ENCODE measurements around the gene GANC. TPM values are rescaled to one million over a fixed set of nuclear protein-coding genes. Genes with fewer than 3 reads are reported as not detected.

GANC gene
- total RNA-seq, 1 experiment from 2014 or later = 15.8 TPM

- Histone ChIP-seq H3K23me2 (ENCODE audit: insufficient read length, low read depth, low read length, poor library complexity, severe bottlenecking) (no peaks in the 10 kb centered on the region), H2AK5ac (ENCODE audit: insufficient read length, low read length) (no peak overlapping the region), H3K23ac (ENCODE audit: insufficient read length, low read depth, low read length) (no peak overlapping the region), H3K27ac (ENCODE audit: insufficient read length, low read depth, low read length) (no peak overlapping the region), H3K4me2 (ENCODE audit: insufficient read depth, insufficient read length, low read length) (no peak overlapping the region), H3K79me1 (ENCODE audit: insufficient read depth, low read depth, low read length, poor library complexity, severe bottlenecking) (no peaks in the 10 kb centered on the region), H4K5ac (ENCODE audit: insufficient read length, low read depth, low read length) (no peak overlapping the region), H3K27me3 (ENCODE audit: insufficient read depth, low read length) (no peaks in the 10 kb centered on the region), H2BK15ac (ENCODE audit: low read depth, low read length) (no peak overlapping the region), H4K20me1 (ENCODE audit: control insufficient read depth, insufficient read depth, insufficient read length) (no peaks in the 10 kb centered on the region), H3K9me3 (ENCODE audit: control insufficient read depth, low read depth, low read length) (no peaks in the 10 kb centered on the region), H2BK20ac (ENCODE audit: low read depth, low read length, poor library complexity, severe bottlenecking) (no peak overlapping the region), H3K56ac (ENCODE audit: insufficient read length, low read depth, low read length) (no peak overlapping the region), H3T11ph (ENCODE audit: low read length) (no peak overlapping the region), H3K4ac (ENCODE audit: low read depth, low read length) (no peak overlapping the region), H2BK120ac (ENCODE audit: low read depth, low read length, poor library complexity, severe bottlenecking) (no peak overlapping the region), H2BK5ac (ENCODE audit: insufficient read length, low read length) (no peak overlapping the region), H4K8ac (replicated peaks; ENCODE audit: insufficient read length, low read depth, low read length) (no peak overlapping the region), H3K9ac (ENCODE audit: extremely low read depth, insufficient read length, low read length) (no peak overlapping the region), H3K4me1 (ENCODE audit: insufficient read depth, low read length) (no peaks in the 10 kb centered on the region), H4K91ac (ENCODE audit: insufficient read length, low read depth, low read length) (no peak overlapping the region), H2BK12ac (ENCODE audit: insufficient read length, low read depth, low read length) (no peak overlapping the region), H3K79me2 (ENCODE audit: insufficient read depth, low read length) (no peaks in the 10 kb centered on the region), H3K18ac (ENCODE audit: insufficient read length, low read depth, low read length) (no peak overlapping the region), H3K14ac (ENCODE audit: insufficient read depth, low read length) (no peak overlapping the region), H2AFZ (ENCODE audit: low read length) (no peak overlapping the region)
- Mint-ChIP-seq H3K9me3 (no peaks in the 10 kb centered on the region), H3K27me3 (ENCODE audit: low read depth) (no peaks in the 10 kb centered on the region), H3K4me1 (no peaks in the 10 kb centered on the region), H3K4me3 (no peak overlapping the region), H3K36me3 (ENCODE audit: insufficient read depth in 1 of 3, low read depth in 3 of 3) (no peaks in the 10 kb centered on the region), H3K27ac (no peak overlapping the region)
- WGBS (ENCODE audit: extremely low coverage, insufficient read length, low lambda C conversion rate) = no CpG with 5 or more reads among the region's 12 CpGs
- TF ChIP-seq CTCF (conservative IDR thresholded peaks at IDR 0.05) = no peak
- no peak for DNase-seq
These were observed 131.6 kb downstream of the GANC start for GRCh38 chr15:42404461-42405235.
